ENCODE data around the gene CBX6.

GRCh38 chr22:38830026-38830844 is 41.8 kb downstream of the CBX6 start:
- no peak for TF ChIP-seq CTCF (IDR thresholded peaks at IDR 0.05)
- TF ChIP-seq POLR2A (IDR thresholded peaks at IDR 0.05): no peak
